Measurements from ENCODE around the gene OSBP2.

OSBP2 gene

DNA sequence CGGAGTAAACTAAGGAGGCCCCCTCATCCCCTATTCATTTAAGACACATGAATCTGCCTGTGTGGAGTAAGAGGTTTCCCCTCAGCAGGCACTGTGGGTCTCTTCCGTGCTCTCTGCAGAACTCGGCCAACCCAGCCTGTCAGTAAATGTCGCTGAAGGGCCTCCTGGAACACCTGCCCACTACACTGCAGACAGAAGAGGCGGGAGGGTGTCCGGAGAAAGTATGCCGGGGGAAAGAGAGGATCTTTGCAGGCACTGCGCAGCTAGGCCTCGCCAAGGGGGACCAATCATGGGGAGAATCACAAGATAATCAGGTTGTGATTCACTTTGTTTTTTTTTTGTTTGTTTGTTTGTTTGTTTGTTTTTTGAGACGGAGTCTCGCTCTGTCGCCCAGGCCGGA lies 163.1 kb downstream of the OSBP2 start:
- DNase-seq: no peak
- in situ Hi-C loops (cut with HindIII; ENCODE audit: low pct_ligation_motif_present, low pct_unique_long_range_greater_than_20kb, low sequenced_read_pairs): no loop called here

GRCh38 chr22:30858976-30859713 lies 164.5 kb downstream of the OSBP2 start:
- no peak for DNase-seq

DNA sequence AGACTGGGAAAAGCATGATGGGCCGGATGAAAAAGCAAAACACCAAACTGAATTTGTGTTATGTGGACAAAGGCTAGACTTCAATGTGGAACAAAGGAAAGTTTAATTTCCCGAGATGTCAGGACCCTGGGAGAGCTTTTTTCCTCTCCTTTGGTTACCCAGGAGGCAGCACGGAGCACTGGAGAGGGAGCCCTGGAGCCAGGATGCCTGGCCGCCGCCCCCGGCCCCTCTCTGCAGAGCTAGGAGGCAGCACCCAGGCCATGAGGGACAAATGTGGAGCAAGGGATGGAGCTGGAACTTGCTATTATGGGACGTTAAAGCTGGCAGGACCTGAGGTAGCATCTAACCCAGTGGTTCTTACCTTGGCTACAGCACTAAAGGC lies 165.0 kb downstream of the OSBP2 start:
- no peak for DNase-seq
- in situ Hi-C loops (cut with HindIII; ENCODE audit: low pct_ligation_motif_present, low pct_unique_long_range_greater_than_20kb, low sequenced_read_pairs): no loop called here

More at GRCh38 chr22:30858976-30859713, 164.5 kb downstream of the OSBP2 start:
- in situ Hi-C loops (cut with HindIII; ENCODE audit: low pct_ligation_motif_present, low pct_unique_long_range_greater_than_20kb, low sequenced_read_pairs): no loop called here

GRCh38 chr22:30860176-30861105 lies 165.8 kb downstream of the OSBP2 start:
- in situ Hi-C loops (cut with HindIII; ENCODE audit: low pct_ligation_motif_present, low pct_unique_long_range_greater_than_20kb, low sequenced_read_pairs): no loop called here
- DNase-seq: no peak

DNA sequence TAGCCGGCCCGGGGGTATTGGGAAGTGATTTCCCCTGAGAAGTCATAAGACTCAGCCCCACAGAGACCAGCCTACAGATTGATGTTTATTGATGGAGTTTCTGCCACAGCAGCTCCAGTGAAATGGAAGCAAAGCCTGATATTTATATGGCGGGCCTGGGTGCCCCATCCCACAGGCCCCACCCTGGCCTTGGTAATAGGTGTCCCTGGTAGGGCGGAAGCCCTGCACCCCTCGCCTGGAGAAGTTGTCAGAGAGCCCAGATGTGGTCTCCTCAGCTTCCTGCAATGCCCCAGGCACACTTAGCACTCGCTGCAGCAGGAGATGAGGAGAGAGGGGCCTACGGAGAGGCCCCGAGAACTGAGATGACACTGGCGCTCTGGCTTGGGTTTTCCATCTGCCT lies 166.5 kb downstream of the OSBP2 start:
- DNase-seq: no peak
- in situ Hi-C loops (cut with HindIII; ENCODE audit: low pct_ligation_motif_present, low pct_unique_long_range_greater_than_20kb, low sequenced_read_pairs): no loop called here

GRCh38 chr22:30861688-30862552 lies 167.2 kb downstream of the OSBP2 start:
- in situ Hi-C loops (cut with HindIII; ENCODE audit: low pct_ligation_motif_present, low pct_unique_long_range_greater_than_20kb, low sequenced_read_pairs): no loop called here

GRCh38 chr22:30863081-30863833 lies 168.6 kb downstream of the OSBP2 start:
- DNase-seq: no peak
- in situ Hi-C loops (cut with HindIII; ENCODE audit: low pct_ligation_motif_present, low pct_unique_long_range_greater_than_20kb, low sequenced_read_pairs): no loop called here

More at GRCh38 chr22:30861688-30862552, 167.2 kb downstream of the OSBP2 start:
- DNase-seq: no peak

DNA sequence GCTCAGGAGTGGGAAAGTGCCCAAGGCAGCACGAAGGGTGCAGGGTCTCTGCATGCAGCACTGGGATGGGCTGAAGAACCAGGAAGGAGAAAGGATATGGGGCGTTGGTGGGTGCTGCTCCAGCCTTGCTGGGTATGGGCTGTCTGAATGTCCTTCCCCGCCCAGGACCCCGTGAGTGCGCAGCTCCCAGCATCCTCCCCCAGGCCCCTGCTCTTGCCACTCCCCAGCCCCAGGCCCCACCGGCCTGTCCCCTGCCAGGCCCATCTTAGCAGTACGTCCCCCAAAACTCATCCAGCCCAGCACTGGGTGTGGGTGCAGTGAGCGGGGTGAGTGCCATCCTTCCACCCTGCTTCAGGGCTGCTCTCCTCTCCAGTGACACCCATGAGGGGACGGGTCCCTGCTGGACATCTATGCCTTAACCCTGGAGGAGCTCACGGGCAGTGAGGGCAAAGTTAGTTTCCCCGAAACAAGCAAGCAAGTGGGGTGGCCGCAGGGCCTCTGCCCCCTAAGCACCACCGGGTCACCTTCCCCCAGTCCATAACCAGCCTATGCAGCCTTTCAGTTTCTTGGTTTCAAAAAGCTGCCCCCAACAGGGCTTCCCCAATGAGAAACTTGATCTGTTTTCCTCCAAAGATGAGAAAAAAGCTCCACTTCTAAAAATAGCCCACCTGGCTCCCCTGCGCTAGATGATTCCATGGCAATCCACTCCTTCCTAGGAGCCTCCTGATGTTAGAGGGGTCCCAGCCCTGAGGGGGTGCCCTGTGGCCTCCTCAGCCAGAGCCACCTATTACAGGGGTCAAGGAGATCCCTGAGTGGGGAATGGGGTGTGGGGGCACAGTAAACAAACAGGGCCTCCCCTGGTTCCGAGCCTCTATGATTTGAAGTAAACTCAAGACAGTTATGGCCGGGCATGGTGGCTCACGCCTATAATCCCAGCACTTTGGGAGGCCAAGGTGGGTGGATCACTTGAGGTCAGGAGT lies 170.1 kb downstream of the OSBP2 start:
- no peak for DNase-seq
- in situ Hi-C loops (cut with HindIII; ENCODE audit: low pct_ligation_motif_present, low pct_unique_long_range_greater_than_20kb, low sequenced_read_pairs): no loop called here

DNA sequence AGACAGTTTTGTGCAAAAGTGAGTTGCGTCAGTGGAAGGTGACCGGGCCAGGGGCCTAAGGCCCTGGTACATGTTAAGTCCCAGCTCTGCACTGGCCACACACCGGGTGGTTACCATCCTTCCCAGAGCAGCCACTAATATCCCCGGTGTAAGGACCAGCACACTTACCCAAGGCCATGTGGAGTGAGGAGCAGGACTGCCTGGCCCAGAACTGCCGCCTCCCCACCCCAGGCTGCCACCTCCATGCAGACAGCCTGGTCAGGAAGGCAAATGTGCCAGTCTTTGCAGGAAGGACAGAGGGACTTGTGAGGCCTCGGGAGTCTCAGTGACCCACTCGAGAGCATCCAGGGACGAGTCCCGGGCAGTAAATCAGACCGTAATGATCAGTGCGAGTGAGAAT lies 171.0 kb downstream of the OSBP2 start:
- in situ Hi-C loops (cut with HindIII; ENCODE audit: low pct_ligation_motif_present, low pct_unique_long_range_greater_than_20kb, low sequenced_read_pairs): no loop called here
- no peak for DNase-seq

DNA sequence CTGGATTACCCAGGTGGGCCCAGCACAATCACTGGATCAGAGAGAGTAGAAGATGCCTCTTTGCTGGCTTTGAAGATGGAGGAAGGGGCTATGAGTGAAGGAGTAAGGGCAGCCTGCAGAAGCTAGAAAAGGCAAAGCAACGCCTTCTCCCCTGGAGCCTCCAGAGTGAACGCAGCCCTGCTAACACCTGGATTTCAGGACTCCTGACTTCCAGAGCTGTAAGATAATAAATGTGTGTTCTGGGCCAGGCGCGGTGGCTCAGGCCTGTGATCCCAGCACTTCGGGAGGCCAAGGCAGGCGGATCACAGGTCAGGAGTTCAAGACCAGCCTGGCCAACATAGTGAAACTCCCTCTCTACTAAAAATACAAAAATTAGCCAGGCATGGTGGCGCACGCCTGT lies 171.5 kb downstream of the OSBP2 start:
- DNase-seq: no peak

DNA sequence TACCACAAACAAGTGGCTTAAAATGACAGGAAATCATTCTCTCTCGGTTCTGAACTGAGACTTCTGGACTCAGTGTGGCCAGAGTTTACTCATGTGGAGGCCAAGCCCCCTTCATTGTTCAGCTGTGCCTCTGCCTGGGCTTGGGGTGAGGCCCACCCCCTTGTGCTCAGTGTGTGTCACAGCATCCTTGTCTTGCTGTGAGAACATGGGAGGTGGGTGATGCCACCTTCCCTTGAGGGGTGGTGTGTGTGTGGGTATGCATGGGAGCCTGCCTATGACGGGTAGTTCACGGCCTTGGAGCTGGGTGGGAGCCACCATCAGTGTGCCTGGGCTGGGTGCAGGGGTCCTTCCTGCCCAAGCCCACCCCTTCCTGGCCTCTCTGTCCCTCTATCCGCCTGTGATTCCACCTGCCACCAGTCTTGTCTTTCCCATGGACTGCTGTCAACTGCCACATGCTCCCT lies 172.2 kb downstream of the OSBP2 start:
- in situ Hi-C loops (cut with HindIII; ENCODE audit: low pct_ligation_motif_present, low pct_unique_long_range_greater_than_20kb, low sequenced_read_pairs): no loop called here
- no peak for DNase-seq

More for the DNA sequence above, 171.5 kb downstream of the OSBP2 start:
- in situ Hi-C loops (cut with HindIII; ENCODE audit: low pct_ligation_motif_present, low pct_unique_long_range_greater_than_20kb, low sequenced_read_pairs): no loop called here

DNA sequence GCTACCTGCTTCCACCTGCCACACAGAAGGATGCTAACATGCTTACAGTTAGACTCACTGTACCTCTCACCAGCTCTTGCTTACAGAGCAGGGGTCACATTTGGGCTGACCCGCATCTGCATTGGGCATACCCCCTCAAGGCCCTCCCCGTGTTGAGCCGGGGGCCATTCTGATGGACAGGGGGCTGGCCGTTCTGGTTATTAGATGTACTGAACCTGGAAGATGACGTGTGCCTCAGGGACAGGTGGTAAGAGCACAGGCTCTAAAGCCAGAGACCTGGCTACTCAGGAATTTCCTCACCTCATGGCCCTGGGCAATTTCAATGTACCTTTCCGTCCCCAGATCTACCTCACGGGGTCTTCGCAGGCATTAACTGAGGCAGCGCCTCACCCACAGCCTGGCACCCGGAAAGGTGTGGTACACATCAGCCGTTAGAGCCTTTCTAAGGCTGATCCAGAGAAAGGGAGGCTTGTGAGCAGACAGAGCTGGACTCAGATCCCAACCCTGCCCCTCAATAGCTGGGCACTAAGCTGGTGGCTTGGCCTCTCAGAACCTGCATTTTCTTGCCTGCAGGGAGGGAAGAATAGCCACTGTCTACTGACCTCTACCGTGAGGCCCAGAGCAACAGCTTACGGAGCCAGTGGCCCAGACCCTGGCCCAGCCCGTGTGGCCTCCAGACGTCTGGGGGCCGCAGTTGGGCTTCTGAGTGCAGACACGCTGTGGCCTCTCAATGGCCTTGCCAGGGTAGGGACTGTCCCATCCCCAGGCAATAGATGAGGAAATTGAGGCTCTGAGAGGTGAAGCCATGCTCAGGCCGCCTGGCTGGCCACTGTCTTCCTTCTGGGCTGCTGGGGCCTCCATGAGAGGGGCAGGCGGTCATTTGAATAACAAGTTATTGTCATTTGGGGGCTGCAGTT lies 173.3 kb downstream of the OSBP2 start:
- in situ Hi-C loops (cut with HindIII; ENCODE audit: low pct_ligation_motif_present, low pct_unique_long_range_greater_than_20kb, low sequenced_read_pairs): no loop called here
- no peak for DNase-seq

DNA sequence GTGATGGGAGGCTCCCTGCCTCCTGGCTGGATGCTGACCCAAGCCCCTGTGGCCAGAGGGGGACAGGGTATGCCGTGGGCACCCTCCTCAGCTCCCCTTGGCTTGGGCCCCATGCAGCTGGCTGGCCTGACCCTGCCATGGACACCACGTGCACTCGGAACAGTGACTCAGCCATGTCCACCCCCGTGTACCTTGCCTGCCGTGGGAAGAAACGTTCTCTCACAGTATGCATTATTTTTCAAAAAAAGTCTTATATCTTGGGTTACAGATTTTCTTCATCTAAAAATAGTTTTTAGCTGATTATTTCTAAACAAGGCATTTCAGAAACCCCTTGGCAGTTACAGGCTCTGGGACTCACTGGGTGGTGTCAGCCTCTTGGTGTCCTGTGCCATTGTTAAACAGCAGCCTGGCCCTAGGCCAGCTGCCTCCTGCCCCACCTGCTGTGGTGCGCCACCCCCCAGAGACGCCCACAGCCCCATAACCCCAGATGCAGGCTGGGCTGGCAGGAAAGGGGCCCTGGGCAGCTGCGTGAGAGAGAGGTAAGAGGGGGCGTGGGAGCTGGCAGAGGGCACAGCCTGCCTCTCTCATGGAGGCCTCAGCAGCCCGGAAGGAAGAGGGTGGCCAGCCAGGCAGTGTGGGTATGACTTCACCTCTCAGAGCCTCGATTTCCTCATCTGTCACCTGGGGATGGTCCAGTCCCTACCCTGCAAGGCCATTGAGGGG lies 174.2 kb downstream of the OSBP2 start:
- in situ Hi-C loops (cut with HindIII; ENCODE audit: low pct_ligation_motif_present, low pct_unique_long_range_greater_than_20kb, low sequenced_read_pairs): no loop called here
- DNase-seq: no peak

DNA sequence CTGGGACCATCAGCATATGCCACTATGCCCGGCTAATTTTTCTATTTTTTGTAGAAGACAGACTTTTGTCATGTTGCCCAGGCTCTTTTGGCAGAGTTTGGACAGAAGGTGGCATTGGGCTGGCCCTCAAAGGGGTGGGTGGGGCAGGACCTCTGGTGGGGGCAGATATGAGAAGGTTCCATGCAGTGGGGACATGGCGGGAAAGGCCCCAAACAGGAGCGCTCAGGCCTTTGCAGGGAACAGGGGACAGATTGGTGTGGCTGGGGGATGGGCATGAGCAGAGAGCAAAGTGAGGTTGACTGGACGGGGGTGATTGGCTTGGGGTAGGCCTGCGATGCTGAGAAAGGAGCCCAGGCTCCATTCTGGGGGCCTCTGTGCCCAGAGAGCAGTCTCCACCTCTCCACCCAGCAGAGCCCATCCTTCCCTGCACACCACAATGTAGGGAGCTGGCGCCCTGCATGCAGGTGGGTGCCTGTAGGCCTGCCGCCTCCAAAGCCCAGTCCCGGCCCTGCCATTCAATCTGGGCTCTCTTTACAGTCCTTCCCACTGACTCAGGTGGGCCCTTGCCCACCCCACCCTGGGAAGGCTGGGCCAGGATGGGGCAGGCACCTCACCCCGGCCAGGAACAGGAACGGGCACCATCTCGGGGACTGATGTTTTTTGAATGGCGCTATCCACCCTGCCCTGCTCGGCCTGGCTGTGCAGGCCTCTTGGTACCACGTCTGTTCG lies 175.2 kb downstream of the OSBP2 start:
- DNase-seq: no peak
- in situ Hi-C loops (cut with HindIII; ENCODE audit: low pct_ligation_motif_present, low pct_unique_long_range_greater_than_20kb, low sequenced_read_pairs): no loop called here
